DMS79 (cell line): ENCODE data around the gene AKAP13.
"Not testable (repeated sequence)": the region's sequence is repeated elsewhere in the genome, so short reads cannot be mapped to it uniquely, and the experiment has no call there.

Source experiments
- DNase-seq: peaks from one replicate; lab custom pipeline; 2025; lab: John Stamatoyannopoulos, UW

AKAP13 gene

DNA sequence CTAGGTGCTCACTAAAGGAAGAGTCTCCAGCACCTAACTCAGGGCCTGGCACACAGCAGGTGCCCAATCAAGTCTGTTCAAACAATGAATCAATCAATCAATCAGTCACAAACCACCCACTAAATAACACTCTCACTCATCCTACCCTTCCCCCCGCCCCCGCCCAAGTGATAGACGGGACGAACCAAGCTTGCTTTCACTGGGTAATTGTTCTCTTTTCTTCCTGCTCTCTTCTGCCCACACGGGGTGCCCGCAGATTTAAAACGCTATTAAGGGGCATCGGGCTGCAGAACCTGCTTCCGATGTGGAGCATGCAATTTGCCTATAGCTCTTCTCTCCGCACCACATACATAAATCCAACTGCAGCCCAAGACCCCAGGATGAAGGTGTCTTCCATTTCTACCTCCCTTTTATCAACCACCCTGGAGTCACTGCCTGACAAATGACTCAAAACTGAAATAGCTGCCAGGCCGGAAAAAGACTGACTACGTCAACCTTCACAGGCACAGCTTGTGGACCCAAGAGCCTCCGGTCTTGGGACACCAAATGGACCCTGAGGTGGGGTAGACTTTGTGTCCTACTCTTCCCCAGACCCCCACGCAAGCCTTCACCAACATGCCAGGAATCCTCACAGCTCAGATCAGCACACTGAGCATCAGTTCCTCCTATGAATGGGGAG, 412.6 kb downstream of the AKAP13 start:
- no peak for DNase-seq

DNA sequence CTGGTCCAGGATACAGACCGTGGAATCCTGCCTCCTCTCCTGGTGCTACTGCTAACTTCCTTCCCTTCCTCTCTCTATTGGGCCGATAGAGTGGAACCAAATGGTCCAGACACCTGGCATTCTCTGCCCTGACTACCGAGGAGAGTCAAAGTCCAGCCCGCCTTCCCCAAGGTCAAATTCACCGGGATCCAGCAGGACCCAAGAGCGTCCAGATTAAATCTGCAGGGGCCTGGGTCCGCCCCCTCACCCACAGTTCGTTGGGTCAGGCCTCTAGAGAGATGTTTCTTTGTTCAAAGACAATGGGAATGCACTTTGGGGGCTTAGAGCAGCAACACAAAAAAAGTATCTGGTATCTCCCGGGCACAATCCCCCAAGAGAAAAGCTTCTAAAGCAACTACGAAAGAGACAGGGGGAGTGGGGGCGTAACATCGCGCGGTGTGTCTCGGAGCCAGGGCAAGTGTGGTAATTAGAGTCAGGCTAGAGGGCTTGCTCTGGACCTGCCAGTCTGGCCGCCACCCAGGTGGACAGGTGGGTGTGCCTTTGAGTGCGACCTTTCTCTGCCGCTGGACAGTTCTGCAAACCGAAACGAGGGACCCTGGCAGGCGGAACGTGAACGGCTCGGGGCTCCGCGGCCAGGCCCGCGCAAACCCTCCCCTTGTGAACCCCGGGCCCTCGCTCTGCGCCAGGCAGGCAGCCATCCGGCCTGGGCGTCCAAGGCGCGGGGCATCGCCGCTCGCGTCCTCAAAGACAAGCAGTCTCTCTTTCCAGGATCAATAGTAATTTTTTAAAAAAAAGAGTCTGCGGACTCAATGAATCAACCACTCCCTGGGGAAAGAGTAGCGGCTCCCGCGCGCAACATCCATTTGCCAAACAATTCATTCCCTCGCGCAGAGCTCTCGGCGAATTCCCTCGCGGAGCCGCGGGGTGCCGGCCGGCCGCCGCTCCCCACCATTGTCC, 413.5 kb downstream of the AKAP13 start:
- no peak for DNase-seq

DNA sequence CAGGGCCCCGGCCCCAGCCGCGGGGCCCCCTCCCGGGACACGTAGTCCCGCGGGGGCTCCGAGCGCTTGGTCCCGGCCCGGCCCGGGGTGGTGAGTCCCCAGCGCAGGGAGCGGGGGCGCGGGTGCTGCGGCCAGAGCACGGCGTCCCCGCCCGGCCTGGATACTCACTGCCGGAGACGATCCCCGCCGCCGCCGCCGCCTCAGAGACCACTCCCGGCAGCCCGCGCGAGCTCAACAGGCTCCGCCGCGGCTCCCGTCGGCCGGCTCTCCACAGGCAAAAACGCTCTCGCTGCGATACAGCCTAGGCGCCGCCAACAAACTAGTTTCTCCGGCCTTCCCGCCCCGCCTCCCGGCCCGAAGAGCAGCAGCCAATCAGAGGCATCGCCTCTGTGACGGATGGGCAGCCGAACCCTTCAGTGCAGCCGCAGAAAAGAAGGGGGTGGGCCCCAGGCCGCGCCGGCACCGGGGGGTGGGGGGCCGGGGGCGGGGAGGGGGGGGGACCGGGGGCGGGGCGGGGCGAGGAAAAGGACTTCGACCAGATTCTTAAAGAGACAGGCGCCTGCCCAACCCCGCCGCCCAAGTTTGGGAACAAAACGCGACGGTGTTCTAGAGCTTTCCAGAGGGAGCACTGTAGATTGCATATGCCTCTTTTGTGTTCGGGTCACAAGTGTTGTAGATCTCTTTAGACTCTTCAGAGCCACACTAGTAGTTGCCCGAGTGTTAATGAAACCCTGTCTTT, 414.4 kb downstream of the AKAP13 start, which contains the start of gene KLHL25:
Gene KLHL25 (minus strand): TSS at position 328 of the 739 bp plus-strand sequence. CDS start 25,115 bp downstream, outside the sequence.
- peak; percentile 70 for DNase-seq

DNA sequence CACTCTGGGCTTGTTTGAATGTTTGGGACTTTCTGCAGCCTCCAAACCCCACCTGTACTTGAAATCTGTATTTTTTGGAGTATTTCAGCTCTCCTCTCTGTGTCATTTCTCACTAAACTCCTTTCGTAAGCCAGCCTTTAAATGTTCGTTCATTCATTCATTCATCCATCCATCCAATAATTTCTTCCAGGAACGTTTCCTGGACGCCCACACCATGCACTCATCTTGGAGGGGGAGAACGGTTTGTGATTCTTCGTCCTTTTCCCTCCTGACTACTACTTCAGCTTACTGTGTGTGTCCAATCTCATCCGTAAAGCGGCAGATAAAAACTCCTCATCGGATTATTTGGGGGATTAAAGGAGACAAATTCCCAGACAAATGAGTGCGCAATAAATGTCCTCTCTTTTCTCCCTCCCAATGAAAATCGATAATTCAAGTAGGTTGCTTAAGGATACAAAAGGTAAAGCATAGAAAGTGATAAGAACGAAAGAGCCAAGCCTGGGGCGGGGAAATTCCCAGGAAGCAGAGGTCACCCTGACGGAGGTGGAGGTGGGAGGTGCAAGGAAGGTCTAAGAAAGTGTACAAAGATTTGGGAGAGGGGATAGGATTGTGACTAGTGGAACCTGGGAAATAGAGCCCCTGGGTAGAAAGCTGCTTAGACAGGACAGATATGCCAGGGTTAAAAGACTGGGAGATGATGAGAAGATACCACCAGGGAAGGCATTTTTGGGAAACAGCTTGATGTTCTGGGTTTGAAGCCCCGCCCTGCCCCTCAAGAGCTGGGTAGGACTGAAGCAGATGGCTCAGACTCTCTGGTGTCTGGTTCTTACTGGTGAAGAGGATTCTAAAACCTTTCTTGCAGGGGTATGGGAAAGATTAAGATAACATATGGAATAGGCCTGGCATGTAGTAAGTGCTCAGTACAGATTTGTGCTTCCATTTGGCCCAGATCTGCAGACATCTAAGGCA, 415.2 kb downstream of the AKAP13 start:
- DNase-seq = no peak

DNA sequence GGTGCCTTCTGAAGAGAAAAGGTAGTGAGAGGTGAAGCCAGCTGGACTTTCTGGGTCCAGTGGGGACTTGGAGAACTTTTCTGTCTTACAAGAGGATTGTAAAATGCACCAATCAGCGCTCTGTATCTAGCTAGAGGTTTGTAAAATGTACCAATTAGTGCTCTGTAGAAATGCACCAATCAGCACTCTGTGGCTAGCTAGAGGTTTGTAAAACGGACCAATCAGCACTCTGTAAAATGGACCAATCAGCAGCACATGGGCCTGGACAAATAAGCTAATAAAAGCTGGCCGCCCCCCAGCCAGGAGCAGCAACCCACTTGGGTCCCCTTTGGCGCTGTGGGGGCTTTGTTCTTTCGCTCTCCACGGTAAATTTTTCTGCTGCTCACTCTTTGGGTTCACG, 416.0 kb downstream of the AKAP13 start:
- not testable (repeated sequence) for DNase-seq
